ENCODE results near the gene KCNMA1. TPM values are rescaled to one million over a fixed set of nuclear protein-coding genes. Genes with fewer than 3 reads are reported as not detected.
"Not testable (repeated sequence)": the region's sequence is repeated elsewhere in the genome, so short reads cannot be mapped to it uniquely, and the experiment has no call there.

Gene KCNMA1
- total RNA-seq, 1 experiment from 2014 or later: 139 TPM

- peak; percentile 81 for DNase-seq (ENCODE audit: low read depth)
These were observed 50.7 kb downstream of the KCNMA1 start for GRCh38 chr10:77586719-77587415.

- no peak for DNase-seq (ENCODE audit: low read depth)
These were observed 52.7 kb downstream of the KCNMA1 start for GRCh38 chr10:77584938-77585337.

GRCh38 chr10:77583527-77583926 is 54.1 kb downstream of the KCNMA1 start:
- peak; percentile 61 for DNase-seq (ENCODE audit: low read depth)

GRCh38 chr10:77582710-77583115 is 54.9 kb downstream of the KCNMA1 start:
- peak; percentile 98 for DNase-seq (ENCODE audit: low read depth)

DNA sequence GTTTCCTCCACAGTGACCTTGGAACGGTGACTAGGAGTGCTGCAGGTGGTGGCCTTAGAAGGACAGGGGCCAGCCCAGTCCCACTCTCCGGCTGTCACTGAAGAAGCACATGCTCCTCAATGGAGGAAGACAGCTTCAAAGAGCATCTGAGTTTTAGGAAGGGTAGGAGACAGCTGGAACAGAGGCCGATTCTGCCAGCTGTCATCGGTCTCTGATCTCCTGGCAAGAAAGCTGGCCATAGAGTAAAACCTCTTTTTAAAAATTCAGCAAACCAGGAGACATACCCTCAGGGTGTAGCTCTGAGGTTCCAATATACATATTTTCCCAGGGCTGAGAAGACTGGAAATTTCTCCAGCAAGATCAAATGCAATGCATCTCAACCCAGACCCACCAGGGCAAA is 55.9 kb downstream of the KCNMA1 start:
- no peak for DNase-seq (ENCODE audit: low read depth)

- DNase-seq (ENCODE audit: low read depth): no peak
These were observed 57.1 kb downstream of the KCNMA1 start for GRCh38 chr10:77580482-77580881.

GRCh38 chr10:77578583-77579227 is 58.9 kb downstream of the KCNMA1 start:
- DNase-seq (ENCODE audit: low read depth): peak; percentile 94

DNA sequence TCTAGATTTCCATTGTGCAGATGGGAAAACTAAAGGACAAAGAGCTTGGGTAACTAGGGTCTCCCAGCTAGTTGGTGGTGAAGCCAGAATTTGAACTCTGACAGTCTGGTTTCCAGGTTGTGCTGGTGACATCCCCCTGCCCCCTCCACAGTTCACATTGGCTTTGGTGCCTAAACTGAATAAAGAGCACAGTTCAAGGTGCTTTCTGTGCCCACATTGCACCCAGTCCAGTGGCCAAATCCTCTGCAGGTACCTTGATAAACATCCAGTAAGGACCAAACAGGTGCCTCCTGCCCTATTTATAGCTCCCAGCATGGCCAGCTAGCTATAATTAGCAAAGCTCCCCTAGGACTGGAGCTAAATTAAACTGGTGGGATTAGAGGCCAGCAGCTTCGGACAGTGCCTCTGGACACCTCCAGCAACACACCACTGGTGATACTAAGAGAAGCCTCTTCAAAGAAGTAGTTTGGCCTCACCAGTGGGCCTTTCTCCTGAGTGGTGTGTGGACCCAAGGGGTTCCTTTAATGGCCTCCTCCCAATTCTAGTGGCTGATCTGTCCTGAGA is 59.9 kb downstream of the KCNMA1 start:
- no peak for DNase-seq (ENCODE audit: low read depth)

GRCh38 chr10:77576444-77577032 is 61.1 kb downstream of the KCNMA1 start:
- DNase-seq (ENCODE audit: low read depth): no peak

DNA sequence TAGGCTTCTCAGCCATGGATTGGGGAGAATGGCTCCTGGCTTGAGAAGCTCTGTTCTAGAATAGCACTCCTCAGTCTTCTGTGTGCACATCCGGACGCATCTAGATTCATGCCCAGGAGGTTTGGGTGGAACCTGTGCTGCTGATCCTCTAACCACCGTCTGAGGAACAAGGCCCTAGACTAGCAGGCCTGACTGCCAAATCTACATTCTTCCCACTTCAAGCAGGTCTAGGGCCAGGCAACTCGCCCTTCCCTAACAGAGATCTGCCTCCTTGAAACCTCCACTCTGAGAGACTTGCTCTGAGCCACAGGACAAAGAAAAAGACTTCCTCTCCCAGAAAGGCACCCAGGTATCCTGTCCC is 61.6 kb downstream of the KCNMA1 start:
- DNase-seq (ENCODE audit: low read depth): no peak

DNA sequence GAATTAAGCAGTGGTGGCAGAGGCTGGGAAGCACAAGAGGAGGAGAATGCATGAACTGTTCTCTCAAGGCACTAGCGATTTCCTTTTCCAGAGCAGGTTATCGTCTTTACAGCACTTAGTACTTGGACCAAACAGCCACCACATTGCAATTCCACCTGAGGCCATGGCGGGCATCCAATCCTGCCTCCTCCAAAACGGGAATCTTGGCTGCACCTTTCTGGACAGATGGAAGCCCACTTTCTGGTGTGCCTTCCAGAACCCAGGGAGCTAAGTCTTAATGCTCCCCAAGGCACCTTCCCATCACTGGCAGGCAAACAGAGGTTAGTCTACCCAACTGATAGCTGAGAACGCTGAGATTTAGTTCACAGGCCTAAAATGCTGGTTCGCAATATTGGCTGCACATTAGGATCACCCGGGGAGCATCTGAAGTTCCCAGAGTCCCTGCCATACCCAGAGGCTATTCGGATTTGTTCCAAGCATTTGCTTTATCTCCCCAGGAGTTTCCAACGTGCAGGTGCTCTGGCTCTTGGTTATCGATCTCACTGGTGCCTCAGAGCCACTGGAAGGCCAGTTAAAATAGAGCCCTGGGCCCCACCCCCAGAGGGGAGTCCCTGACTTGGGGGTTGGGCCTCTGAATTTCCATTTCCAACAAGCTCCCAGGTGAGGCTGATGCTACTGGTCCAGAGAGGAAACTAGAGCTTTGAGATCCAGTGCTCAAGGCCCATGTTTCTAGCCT is 62.2 kb downstream of the KCNMA1 start:
- DNase-seq (ENCODE audit: low read depth): no peak

GRCh38 chr10:77574438-77574837 is 63.2 kb downstream of the KCNMA1 start:
- DNase-seq (ENCODE audit: low read depth): no peak

GRCh38 chr10:77572520-77572919 is 65.1 kb downstream of the KCNMA1 start:
- not testable (repeated sequence) for DNase-seq (ENCODE audit: low read depth)

- DNase-seq (ENCODE audit: low read depth): no peak
These were observed 66.1 kb downstream of the KCNMA1 start for GRCh38 chr10:77571490-77571889.

- DNase-seq (ENCODE audit: low read depth): no peak
These were observed 70.6 kb downstream of the KCNMA1 start for GRCh38 chr10:77566914-77567566.

GRCh38 chr10:77566236-77566635 is 71.4 kb downstream of the KCNMA1 start:
- DNase-seq (ENCODE audit: low read depth): no peak

GRCh38 chr10:77565590-77566023 is 72.0 kb downstream of the KCNMA1 start:
- DNase-seq (ENCODE audit: low read depth): peak; percentile 38

DNA sequence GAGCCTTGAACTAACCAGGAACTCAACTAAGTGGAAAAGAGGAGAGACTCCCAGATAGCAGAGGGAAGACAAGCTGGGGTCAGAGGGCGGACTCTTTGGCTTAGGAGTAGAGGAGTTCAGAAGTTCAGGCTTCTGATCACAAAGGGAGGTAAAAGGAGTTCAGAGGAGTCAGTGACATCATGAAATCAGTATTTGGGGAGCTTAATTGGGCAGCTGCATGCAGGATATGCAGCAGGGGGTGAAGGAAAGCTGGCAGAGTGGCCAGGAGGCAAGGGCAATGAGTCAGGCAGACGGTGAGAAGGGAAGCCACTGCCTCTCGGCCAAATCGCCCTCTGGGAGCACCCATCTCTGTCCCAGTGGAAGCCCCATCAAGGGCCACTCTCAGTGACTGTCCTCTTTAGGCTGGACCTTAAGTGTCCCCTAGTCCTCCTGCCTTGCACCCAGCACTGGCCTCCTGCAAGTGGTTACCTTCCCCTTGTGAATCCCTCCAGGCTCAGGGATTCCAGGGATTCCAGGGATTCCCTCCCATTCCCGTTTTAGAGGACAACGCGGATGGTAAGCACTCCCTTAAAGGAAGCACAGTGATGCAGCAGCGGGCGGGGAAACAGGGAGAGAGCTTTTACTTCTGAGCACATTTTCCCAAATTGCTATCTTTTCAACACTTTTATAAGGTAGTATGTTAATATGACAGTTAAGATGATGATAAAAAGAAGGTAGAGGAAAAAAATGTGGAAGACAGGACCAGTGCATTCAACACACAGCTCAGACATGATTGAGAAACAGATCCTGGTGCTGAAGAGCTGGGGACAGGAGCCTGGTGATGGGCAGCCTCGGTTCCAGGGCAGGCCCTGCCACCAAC is 72.6 kb downstream of the KCNMA1 start:
- peak; percentile 82 for DNase-seq (ENCODE audit: low read depth)

DNA sequence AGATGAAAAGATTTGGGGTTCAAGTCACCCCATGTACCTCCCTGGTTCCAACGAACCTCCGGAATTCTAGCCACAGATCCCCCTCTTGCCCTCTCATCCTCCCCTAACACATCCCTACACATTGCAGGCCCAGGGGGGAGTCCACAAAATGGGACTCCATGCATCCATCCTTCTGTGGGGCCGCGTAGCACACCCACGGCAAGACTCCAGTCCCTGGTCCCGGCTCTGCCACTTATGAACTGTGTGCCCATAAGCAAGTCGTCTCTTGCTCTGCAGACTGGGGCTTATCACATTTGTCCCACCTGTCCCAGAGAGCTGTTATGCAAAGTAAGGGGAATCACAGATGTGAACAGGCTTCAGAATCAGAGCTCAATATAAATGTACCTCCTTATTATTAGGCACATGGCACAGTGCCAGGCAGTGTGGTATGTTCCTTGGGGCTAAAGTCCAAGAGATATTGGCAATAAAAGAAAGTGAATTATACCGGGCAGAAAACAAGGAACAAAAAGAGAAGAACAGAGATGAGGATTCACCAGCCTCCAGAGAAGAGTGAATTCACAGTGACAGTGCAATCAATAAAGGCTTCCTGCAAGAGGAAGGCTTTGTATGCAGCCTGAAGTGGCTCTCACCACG is 73.9 kb downstream of the KCNMA1 start:
- no peak for DNase-seq (ENCODE audit: low read depth)

- DNase-seq (ENCODE audit: low read depth): no peak
These were observed 74.9 kb downstream of the KCNMA1 start for GRCh38 chr10:77562742-77563141.

Measured in HT1080 (cell line).